DMS79 treated with DMSO at 0.1 percent for 48 hours (cell line): Measurements from ENCODE around the gene BCL6.

Source experiments
- DNase-seq: peaks from one replicate; lab custom pipeline; 2025; lab: John Stamatoyannopoulos, UW

Gene BCL6

GRCh38 chr3:187745201-187746058 is at the start of gene BCL6:
Gene BCL6 (minus strand): TSS chr3:187745468. CDS start chr3:187733693, 11,775 bp downstream.
- DNase-seq, result peak; percentile 97

- DNase-seq, result peak; percentile 37
Observed at GRCh38 chr3:187794731-187795130, 49.5 kb upstream of the BCL6 start.

- DNase-seq, result no peak
Observed at GRCh38 chr3:187793618-187794017, 48.4 kb upstream of the BCL6 start.

- DNase-seq, result no peak
Observed at GRCh38 chr3:187792521-187792920, 47.3 kb upstream of the BCL6 start.

GRCh38 chr3:187789872-187790271 is 44.6 kb upstream of the BCL6 start:
- no peak for DNase-seq

GRCh38 chr3:187788984-187789857 is 44.0 kb upstream of the BCL6 start:
- no peak for DNase-seq

- no peak for DNase-seq
Observed at GRCh38 chr3:187783098-187783497, 37.8 kb upstream of the BCL6 start.

- no peak for DNase-seq
Observed at GRCh38 chr3:187782006-187782405, 36.7 kb upstream of the BCL6 start.

GRCh38 chr3:187781001-187781400 is 35.7 kb upstream of the BCL6 start:
- DNase-seq, result no peak

GRCh38 chr3:187778726-187779125 is 33.5 kb upstream of the BCL6 start:
- DNase-seq, result no peak

- no peak for DNase-seq
Observed at GRCh38 chr3:187777331-187777941, 32.2 kb upstream of the BCL6 start.

GRCh38 chr3:187775549-187775948 is 30.3 kb upstream of the BCL6 start:
- no peak for DNase-seq

- no peak for DNase-seq
Observed at GRCh38 chr3:187774185-187774789, 29.0 kb upstream of the BCL6 start.

DNA sequence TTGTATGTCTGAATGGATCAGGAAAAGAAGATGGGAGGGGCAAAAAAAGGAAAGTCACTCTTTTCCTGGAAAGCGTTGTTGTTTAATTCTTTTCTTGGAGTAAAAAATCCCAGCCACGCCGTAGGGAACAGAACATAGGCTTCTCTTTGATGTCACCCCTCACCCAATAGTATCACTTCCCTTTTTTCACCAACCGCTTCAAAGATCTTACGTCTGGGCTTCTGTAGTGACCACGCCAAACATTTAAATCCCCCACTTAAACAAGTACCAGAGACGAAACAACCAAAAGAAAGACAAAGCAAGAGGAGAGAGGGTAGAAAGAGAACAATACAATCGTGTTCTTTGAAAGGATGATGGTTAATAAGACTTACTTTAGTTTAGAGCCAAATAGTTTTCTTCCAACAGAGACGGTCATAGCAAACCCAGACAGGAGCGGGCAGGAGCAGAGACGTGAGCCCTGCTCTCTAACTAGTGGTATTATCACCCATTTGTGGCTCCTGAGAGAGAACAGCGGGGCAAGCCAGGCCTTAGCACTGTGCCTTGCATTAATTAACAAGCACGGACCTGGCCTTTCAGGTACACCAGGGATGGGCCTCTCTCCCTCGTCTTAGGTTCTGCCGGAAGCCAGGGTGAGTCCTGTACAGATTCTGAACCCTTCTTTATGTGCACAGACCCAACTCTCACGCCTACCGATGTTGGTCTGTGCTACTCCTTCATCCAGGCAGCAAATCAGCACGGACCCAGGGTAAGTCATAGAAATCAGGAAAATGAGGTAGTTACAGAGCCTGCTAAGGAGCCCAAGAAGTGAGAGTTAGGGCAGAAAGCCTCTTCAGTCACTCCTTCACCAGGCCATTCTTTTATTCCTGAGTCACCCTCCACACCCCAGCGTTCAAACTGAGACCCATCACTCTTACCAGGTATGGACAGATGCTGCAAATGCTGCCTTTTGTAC is 28.2 kb upstream of the BCL6 start:
- DNase-seq, result no peak

DNA sequence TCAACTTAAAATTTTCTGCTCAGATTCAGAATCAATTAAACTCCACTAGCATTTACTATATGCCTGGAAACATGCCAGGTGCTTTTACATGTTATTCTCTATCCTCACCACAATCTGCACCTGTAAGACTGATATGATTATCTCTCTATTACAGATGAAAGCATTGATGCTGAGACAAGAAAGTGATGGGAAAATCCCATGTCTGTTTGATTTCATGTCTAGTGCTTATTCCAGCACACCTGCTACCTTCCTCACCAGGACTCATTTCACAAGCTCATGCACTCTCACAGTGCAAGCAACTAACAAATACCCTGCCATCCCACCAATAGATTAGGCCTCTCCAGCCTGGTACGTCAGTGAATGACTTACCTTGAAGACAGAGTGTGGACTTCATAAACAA is 25.0 kb upstream of the BCL6 start:
- DNase-seq, result peak; percentile 67

DNA sequence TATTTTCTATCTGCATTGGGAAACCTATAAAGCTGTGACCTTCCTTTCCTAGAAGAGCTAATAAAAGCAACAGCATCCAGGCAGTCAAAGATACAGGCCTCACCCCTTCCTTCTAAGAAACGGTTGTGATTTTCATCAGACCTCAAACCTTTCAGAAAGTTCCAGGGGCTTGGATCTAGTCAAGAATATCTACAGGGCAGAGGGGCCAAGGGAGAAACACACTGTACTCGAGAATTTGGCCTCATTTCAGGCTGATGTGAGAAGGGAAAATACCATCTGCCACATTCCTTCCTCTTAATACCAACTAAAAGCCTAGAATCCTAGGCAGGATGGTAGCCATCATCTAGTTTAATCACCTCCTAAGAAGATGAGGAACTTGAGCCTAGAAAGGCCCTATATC is 24.5 kb upstream of the BCL6 start:
- DNase-seq, result no peak

DNA sequence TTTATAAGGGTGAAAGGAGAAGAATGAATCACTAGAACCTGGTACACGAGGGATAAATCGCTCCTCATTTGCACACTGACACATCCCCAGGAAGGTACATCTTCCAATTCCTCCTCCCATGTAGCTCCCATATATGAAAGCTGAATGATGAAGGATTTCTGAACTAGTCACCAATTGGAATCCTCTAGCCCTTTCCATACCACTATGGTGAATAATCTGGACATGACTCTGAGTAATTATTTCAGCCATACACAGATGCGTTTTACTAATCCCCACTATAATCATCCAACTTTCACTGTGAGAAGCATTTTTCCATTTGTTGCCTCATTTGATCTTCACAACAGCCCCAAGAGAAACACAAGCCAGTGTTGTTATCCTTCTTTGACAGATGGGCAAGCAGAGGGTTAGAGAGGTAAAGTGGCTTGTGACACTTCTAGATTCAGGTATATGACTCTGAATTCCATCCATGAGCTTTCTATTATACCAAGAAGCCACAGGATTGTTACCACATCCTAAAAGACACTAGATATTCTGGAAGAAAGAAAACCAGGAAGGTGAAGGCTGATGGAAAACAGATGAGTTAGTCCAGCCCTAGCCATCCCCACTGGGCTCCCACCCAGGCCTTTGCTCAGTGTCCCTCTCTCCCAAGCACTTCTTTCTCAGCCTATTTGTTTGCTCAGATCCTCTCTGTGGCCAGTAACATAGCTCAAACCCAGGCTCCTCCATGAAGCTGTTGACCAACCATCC is 22.2 kb upstream of the BCL6 start:
- no peak for DNase-seq

- DNase-seq, result no peak
Observed at GRCh38 chr3:187765342-187765741, 20.1 kb upstream of the BCL6 start.

- no peak for DNase-seq
Observed at GRCh38 chr3:187763850-187764648, 18.8 kb upstream of the BCL6 start.
